Karpas-422 (cell line): ENCODE results near the gene XRCC5. TPM values are rescaled to one million over a fixed set of nuclear protein-coding genes. Genes with fewer than 3 reads are reported as not detected.
"Not testable (repeated sequence)": the region's sequence is repeated elsewhere in the genome, so short reads cannot be mapped to it uniquely, and the experiment has no call there.

Source experiments
- DNase-seq: peaks from one replicate; pipeline ENCODE4 v3.0.0-alpha.2; 2015
- H2AFZ ChIP-seq: fragments of 200-600 bp; sonication (generic); 2 replicates; pipeline ENCODE4 v1.6.1; 2014; ENCODE audit warnings: antibody characterized with exemption, low read length, mixed read lengths
- H3K27ac ChIP-seq: fragments of 200-600 bp; sonication (generic); 2 replicates; pipeline ENCODE4 v1.5.1; 2014; ENCODE audit warnings: mild to moderate bottlenecking, low read length, moderate library complexity
- H3K27me3 ChIP-seq: fragments of 200-600 bp; sonication (generic); 2 replicates; pipeline ENCODE4 v1.6.1; 2014; ENCODE audit warnings: low read length, mixed read lengths
- H3K36me3 ChIP-seq: fragments of 200-600 bp; sonication (generic); 2 replicates; pipeline ENCODE4 v1.6.1; 2014; ENCODE audit warnings: low read length, mixed read lengths; ENCODE audit not compliant: insufficient read depth
- H3K4me1 ChIP-seq: fragments of 200-600 bp; sonication (generic); 2 replicates; pipeline ENCODE4 v1.6.1; 2014; ENCODE audit warnings: mild to moderate bottlenecking, low read length, mixed read lengths
- H3K4me2 ChIP-seq: fragments of 200-600 bp; sonication (generic); 2 replicates; pipeline ENCODE4 v1.6.1; 2014; ENCODE audit warnings: low read length, low read depth, mild to moderate bottlenecking; ENCODE audit not compliant: poor library complexity, severe bottlenecking
- H3K4me3 ChIP-seq: fragments of 200-600 bp; sonication (generic); 2 replicates; pipeline ENCODE4 v1.5.1; 2014; ENCODE audit warnings: mild to moderate bottlenecking, antibody characterized with exemption, low read length, mixed read lengths
- H3K79me2 ChIP-seq: fragments of 200-600 bp; sonication (generic); 2 replicates; pipeline ENCODE4 v1.6.1; 2014; ENCODE audit warnings: mild to moderate bottlenecking, low read length, mixed read lengths
- H3K9ac ChIP-seq: fragments of 200-600 bp; sonication (generic); 2 replicates; pipeline ENCODE4 v1.6.0; 2014; ENCODE audit warnings: low read length
- H3K9me2 ChIP-seq: fragments of 200-600 bp; sonication (generic), shearing (Covaris generic); replicated peaks from 2 replicates; pipeline ENCODE4 v1.6.0; 2014; ENCODE audit warnings: mild to moderate bottlenecking, low read length, moderate library complexity; ENCODE audit not compliant: insufficient read depth
- H3K9me3 ChIP-seq: fragments of 300-700, 200-600 bp; sonication (generic); 2 replicates; pipeline ENCODE4 v1.6.1; 2014; ENCODE audit warnings: low read length, mixed read lengths
- H4K20me1 ChIP-seq: fragments of 200-600 bp; sonication (generic); 2 replicates; pipeline ENCODE4 v1.6.1; 2014; ENCODE audit warnings: mild to moderate bottlenecking, antibody characterized with exemption, low read length, low read depth; ENCODE audit not compliant: insufficient read depth
- total RNA-seq: library from RNA; depleted of rRNA; stranded (reverse); fragments of >200 nt; shearing (Covaris generic); gene quantifications from 2 replicates; pipeline ENCODE4 v1.2.3, GENCODE V29; 2014; ENCODE audit warnings: low replicate concordance

The XRCC5 gene
- total RNA-seq, 1 experiment from 2014 or later = 107 TPM

DNA sequence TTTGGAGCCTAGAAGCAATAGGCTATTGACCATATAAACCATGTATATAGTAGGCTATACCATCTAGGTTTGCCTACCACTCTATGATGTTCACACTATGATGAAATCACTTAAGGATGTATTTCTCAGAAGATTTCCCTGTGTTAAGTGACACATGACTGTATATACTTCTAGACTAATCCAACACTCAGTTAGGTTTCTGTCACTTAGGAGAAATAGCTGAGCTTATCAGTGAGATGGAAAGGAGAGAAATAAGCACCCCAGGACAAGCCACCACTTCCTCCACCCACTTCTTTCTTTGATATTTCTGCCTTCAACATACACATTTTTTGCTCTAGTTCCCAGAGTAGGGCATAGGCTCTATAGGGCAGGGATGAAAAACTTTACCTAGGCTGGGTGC is 35.4 kb upstream of the XRCC5 start:
- Histone ChIP-seq H3K79me2 (no peaks in the 10 kb centered on the region), H3K4me1 (no peaks in the 10 kb centered on the region), H3K4me2 (no peak overlapping the region), H3K4me3 (no peak overlapping the region), H3K9me3 (no peaks in the 10 kb centered on the region), H2AFZ (no peak overlapping the region), H3K9me2 (no peaks in the 10 kb centered on the region), H4K20me1 (no peaks in the 10 kb centered on the region), H3K9ac (no peak overlapping the region), H3K27ac (no peak overlapping the region), H3K36me3 (no peaks in the 10 kb centered on the region), H3K27me3 (no peaks in the 10 kb centered on the region)
- DNase-seq = no peak

DNA sequence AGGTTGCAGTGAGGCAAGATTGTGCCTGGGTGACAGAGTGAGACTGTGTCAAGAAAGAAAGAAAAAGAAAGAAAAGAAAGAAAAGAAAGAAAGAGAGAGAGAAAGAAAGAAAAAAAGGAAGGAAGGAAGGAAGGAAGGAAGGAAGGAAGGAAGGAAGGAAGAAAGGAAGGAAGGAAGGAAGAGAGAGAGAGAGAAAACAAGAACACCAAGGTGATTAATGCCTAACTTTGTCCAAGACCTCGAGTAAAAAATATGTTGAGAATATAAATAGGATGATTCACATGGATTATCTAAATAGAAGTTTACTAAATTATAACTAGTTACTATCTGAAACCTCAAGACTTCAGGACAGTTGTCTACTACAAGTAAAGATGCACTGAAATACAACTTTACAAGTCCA is 34.8 kb upstream of the XRCC5 start:
- Histone ChIP-seq H3K36me3 (no peaks in the 10 kb centered on the region), H3K9ac (no peak overlapping the region), H3K4me3 (no peak overlapping the region), H3K27me3 (no peaks in the 10 kb centered on the region), H4K20me1 (no peaks in the 10 kb centered on the region), H2AFZ (no peak overlapping the region), H3K9me3 (no peaks in the 10 kb centered on the region), H3K79me2 (no peaks in the 10 kb centered on the region), H3K4me2 (no peak overlapping the region), H3K4me1 (no peaks in the 10 kb centered on the region), H3K9me2 (no peaks in the 10 kb centered on the region), H3K27ac (no peak overlapping the region)
- DNase-seq = no peak

DNA sequence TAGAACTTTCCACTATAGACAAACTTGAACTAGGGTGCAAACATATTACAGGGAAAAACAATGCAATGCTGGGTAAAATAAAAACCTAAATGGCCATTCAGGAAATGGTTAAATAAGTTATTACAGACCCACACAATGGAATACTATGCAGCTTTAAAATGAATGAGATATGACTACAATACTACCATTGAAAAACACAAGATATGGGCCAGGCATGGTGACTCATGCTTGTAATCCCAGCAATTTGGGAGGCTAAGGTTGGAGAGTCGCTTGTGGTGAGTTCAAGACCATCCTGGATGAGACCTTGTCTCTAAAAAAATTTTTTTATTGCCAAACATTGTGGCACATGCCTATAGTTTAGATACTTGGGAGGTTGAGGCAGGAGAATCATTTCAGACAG is 34.4 kb upstream of the XRCC5 start:
- Histone ChIP-seq H2AFZ (no peak overlapping the region), H3K4me3 (no peak overlapping the region), H3K79me2 (no peaks in the 10 kb centered on the region), H3K36me3 (no peaks in the 10 kb centered on the region), H3K4me2 (no peak overlapping the region), H3K9ac (no peak overlapping the region), H3K4me1 (no peaks in the 10 kb centered on the region), H3K9me2 (no peaks in the 10 kb centered on the region), H3K27ac (no peak overlapping the region), H3K27me3 (no peaks in the 10 kb centered on the region), H3K9me3 (no peaks in the 10 kb centered on the region), H4K20me1 (no peaks in the 10 kb centered on the region)
- no peak for DNase-seq

DNA sequence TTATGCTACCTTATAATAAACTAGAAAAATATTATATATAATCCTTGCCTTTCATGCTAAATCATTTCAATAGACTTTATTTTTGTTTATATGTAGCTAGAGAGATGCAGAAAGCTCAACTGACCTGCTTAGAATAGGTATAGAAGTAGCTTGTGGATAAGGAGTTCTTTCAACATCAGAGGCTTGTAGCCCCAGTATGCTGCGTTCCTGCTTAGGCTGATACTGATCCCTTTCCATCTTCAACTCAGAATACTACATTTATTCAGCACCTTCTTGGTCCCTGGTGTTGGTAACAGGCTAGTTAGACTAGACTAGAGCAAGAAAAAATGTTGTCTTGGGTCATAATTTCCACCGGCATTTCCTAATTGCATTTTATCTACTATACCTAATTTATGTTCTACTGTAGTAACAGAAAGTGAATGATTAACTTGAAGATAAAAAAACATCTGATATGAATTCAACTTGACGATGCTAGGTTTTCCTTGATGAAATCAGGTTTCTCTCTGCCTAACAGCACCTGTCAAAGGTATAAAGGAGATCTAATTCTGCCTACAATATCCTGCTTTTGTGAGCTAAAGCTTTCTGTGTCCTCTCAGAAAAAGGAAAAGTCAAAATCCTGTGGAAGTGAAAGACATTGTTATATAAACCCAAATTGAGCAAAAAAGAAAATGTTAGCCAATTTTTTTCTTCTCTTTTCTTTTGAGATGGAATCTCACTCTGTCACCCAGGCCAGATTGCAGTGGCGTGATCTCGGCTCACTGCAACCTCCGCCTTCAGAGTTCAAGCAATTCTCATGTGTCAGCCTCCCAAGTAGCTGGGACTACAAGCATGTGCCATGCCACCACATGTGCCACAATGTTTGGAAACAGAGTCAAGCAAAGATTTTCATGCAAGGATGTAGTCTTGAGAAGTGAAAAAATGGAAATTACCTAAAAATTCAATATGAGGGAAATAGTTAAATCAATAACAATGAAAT is 33.4 kb upstream of the XRCC5 start:
- H4K20me1 ChIP-seq = no peaks in the 10 kb centered on the region
- no peaks in the 10 kb centered on the region for H3K36me3 ChIP-seq
- no peak overlapping the region for H3K27ac ChIP-seq
- no peak overlapping the region for H3K4me3 ChIP-seq
- no peak for DNase-seq
- H3K4me2 ChIP-seq = no peak overlapping the region
- H3K27me3 ChIP-seq = no peaks in the 10 kb centered on the region
- no peaks in the 10 kb centered on the region for H3K9me2 ChIP-seq
- H3K9me3 ChIP-seq = no peaks in the 10 kb centered on the region
- no peaks in the 10 kb centered on the region for H3K4me1 ChIP-seq
- no peak overlapping the region for H3K9ac ChIP-seq
- no peaks in the 10 kb centered on the region for H3K79me2 ChIP-seq
- H2AFZ ChIP-seq = no peak overlapping the region

DNA sequence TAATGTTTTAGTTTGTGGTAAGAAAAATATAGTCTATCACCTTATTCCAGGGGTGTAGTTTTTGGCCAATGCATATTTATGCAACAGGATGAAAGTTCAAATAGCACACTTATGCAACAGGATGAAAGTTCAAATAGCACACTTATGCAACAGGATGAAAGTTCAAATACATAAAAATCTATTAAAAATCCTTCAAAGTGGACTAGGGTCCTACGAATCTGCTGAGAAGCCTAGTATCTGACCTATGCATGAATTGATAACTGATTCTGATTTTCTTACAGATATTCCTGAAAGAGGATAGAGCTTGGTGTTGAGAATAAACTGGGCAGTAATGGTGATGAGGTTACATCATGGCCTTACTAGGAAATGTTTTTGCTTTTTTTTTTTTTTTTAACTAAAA is 30.4 kb upstream of the XRCC5 start:
- no peaks in the 10 kb centered on the region for H4K20me1 ChIP-seq
- H3K9ac ChIP-seq = no peak overlapping the region
- H3K4me1 ChIP-seq = no peaks in the 10 kb centered on the region
- no peak overlapping the region for H2AFZ ChIP-seq
- H3K9me2 ChIP-seq = no peaks in the 10 kb centered on the region
- no peak for DNase-seq
- no peaks in the 10 kb centered on the region for H3K36me3 ChIP-seq
- no peak overlapping the region for H3K4me2 ChIP-seq
- no peaks in the 10 kb centered on the region for H3K27me3 ChIP-seq
- no peaks in the 10 kb centered on the region for H3K9me3 ChIP-seq
- H3K79me2 ChIP-seq = no peaks in the 10 kb centered on the region
- no peak overlapping the region for H3K27ac ChIP-seq
- no peak overlapping the region for H3K4me3 ChIP-seq

DNA sequence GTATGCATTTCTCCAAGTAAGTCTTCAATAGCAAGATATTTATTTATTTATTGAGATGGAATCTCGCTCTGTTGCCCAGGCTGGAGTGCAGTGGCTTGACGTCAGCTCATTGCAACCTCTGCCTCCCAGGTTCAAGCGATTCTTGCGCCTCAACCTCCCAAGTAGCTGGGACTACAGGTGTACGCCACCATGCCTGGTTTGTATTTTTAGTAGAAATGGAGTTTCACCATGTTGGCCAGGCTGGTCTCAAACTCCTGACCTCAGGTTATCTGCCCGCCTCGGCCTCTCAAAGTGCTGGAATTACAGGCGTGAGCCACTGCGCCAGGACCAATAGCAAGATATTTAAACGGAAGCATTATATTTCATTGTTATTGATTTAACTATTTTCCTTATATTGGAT is 29.1 kb upstream of the XRCC5 start:
- not testable (repeated sequence) for H4K20me1 ChIP-seq, H3K4me3 ChIP-seq, H3K9ac ChIP-seq, H3K9me3 ChIP-seq, H2AFZ ChIP-seq, H3K4me1 ChIP-seq, H3K27ac ChIP-seq, H3K9me2 ChIP-seq, DNase-seq, H3K4me2 ChIP-seq, H3K79me2 ChIP-seq, H3K27me3 ChIP-seq, H3K36me3 ChIP-seq

DNA sequence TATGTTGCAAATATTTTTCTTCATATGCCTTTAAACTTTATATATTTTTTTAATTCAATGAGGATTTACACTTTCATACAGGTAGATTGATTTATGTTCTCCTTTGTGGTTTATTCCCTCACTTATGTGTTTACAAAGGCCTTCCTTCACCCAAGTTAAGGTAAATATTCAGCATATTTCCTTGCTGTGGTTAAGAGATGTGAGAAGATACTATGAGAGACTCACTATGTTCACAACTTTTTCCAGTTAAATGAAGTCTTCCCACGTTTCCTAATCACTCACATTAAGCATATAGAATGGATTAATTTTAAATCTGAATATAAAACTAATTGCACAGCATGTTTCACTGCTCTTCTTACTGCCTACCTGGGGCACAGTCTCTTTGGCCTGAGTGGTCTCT is 28.1 kb upstream of the XRCC5 start:
- H3K9me2 ChIP-seq = no peaks in the 10 kb centered on the region
- H3K4me1 ChIP-seq = no peaks in the 10 kb centered on the region
- no peaks in the 10 kb centered on the region for H3K9me3 ChIP-seq
- peak overlapping the region; percentile 35 for H3K9ac ChIP-seq
- H4K20me1 ChIP-seq = no peaks in the 10 kb centered on the region
- peak overlapping the region; percentile 45 for H3K4me2 ChIP-seq
- H3K36me3 ChIP-seq = no peaks in the 10 kb centered on the region
- no peak for DNase-seq
- H3K4me3 ChIP-seq = no peak overlapping the region
- peak overlapping the region; percentile 28; the same call in 1 of the 2 replicates for H2AFZ ChIP-seq
- H3K27me3 ChIP-seq = no peaks in the 10 kb centered on the region
- no peak overlapping the region for H3K27ac ChIP-seq
- H3K79me2 ChIP-seq = no peaks in the 10 kb centered on the region

DNA sequence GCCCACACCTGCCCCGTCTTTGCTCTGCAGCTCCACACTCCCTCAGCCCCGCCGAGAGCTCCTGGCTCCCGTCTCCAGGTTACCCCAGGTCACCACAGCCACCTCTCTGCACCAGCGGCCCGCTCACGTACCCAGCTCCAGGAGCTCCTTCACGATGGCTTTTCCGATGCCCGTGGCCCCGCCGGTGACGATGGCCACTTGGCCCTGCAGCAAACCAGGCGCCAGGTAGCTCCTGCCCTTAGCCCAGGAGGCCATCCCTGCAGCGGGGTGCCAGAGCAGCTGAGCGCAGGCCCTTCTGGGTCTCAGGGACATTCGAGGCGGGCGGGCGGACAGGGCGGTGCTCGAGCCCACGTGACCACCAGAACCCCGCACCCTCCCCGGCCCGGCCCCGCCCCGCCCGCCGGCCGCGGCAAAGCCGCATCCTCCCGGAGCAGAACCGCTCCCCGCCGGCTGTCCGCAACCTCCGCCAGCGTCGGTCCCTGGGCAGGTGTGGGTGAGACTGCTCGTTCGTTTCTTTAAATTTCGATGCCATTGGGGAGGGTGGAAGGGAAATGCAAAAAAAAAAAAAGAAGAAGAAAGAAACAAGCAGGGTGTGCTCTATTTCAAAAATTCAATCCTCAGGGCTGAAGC is 27.5 kb upstream of the XRCC5 start, which contains the start of the genes PECR and TMEM169:
PECR (minus strand) TSS at position 323 of the 630 bp plus-strand sequence; CDS start at position 255, 68 bp downstream.
TMEM169 (plus strand) TSS at position 433 of the 630 bp plus-strand sequence. CDS start 14,045 bp downstream, outside the sequence.
- no peaks in the 10 kb centered on the region for H3K4me1 ChIP-seq
- peak within 1 kb of the TSS; percentile 28; the same call in 1 of the 2 replicates for H2AFZ ChIP-seq

More for the DNA sequence above, 27.5 kb upstream of the XRCC5 start, which contains the start of the genes PECR and TMEM169:
- Histone ChIP-seq H3K79me2 (no peaks in the 10 kb centered on the region), H3K27me3 (no peaks in the 10 kb centered on the region), H4K20me1 (no peaks in the 10 kb centered on the region), H3K9ac (peak within 1 kb of the TSS; percentile 35), H3K9me2 (no peaks in the 10 kb centered on the region), H3K4me3 (peak within 1 kb of the TSS; percentile 51; the same call in 1 of the 2 replicates), H3K4me2 (peak within 1 kb of the TSS; percentile 45), H3K9me3 (no peaks in the 10 kb centered on the region), H3K27ac (no peak within 1 kb of the TSS), H3K36me3 (no peaks in the 10 kb centered on the region)
- no peak for DNase-seq
